Uterus (tissue), 2 donors: ENCODE data around the gene RET.

Source experiments
- POLR2A ChIP-seq, 2 donors: fragments of 450-650 bp; IDR thresholded peaks; one replicate each; pipeline ENCODE4 v1.6.1; 2016; ENCODE audit warnings: antibody characterized with exemption in 2 of 2, mild to moderate bottlenecking in 1 of 2, moderate library complexity in 1 of 2
- TF ChIP-seq, protein P1 (sequence below), 4 experiments: fragments of 200-600 bp in 2 of 4; fragments of 450-650 bp in 2 of 4; sonication (generic) in 2 of 4; IDR thresholded peaks; one replicate each; pipeline ENCODE4 v1.5.1; 2016 to 2019; ENCODE audit warnings: antibody characterized with exemption in 4 of 4, mild to moderate bottlenecking in 2 of 4, moderate library complexity in 1 of 4

DNA sequence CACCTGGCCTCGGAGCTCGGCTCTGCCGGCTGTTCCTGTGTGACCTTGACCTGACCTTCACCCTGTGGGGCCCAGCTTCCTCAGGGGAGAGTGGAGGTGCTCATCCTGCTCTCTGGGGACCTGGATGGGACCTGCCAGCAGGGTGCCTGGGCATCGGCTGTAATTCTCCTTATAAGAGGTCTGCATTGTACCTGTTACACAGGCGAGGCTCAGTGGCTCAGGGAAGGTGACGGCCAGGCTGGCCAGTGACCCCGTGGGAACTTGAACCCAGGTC lies 29.0 kb downstream of the RET start:
- TF ChIP-seq POLR2A (IDR thresholded peaks at IDR 0.05) = no peak
- TF ChIP-seq, protein P1, sequence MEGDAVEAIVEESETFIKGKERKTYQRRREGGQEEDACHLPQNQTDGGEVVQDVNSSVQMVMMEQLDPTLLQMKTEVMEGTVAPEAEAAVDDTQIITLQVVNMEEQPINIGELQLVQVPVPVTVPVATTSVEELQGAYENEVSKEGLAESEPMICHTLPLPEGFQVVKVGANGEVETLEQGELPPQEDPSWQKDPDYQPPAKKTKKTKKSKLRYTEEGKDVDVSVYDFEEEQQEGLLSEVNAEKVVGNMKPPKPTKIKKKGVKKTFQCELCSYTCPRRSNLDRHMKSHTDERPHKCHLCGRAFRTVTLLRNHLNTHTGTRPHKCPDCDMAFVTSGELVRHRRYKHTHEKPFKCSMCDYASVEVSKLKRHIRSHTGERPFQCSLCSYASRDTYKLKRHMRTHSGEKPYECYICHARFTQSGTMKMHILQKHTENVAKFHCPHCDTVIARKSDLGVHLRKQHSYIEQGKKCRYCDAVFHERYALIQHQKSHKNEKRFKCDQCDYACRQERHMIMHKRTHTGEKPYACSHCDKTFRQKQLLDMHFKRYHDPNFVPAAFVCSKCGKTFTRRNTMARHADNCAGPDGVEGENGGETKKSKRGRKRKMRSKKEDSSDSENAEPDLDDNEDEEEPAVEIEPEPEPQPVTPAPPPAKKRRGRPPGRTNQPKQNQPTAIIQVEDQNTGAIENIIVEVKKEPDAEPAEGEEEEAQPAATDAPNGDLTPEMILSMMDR (IDR thresholded peaks at IDR 0.05) = no peak
